B cell (primary cell): Measurements from ENCODE around the gene LHX4. TPM values are rescaled to one million over a fixed set of nuclear protein-coding genes. Genes with fewer than 3 reads are reported as not detected.

Source experiments
- ATAC-seq: fragments of 200-7000 bp; cut with Tn5 transposase; one replicate; pipeline ENCODE4 v1.10.0; 2021; ENCODE audit warnings: low read depth, mild to moderate bottlenecking, moderate number of reproducible peaks, moderate library complexity
- CTCF ChIA-PET: fragments of 350-600 bp; sonication (Branson Sonifier 250); formaldehyde crosslinking; loops from one replicate; lab custom pipeline; 2021; ENCODE audit warnings: antibody characterized with exemption, inconsistent platforms; lab: Charles Lee
- POLR2A ChIA-PET: fragments of 350-600 bp; sonication (Branson Sonifier 250); formaldehyde crosslinking; loops from one replicate; lab custom pipeline; 2021; ENCODE audit warnings: antibody characterized with exemption; lab: Charles Lee
- DNase-seq: peaks from one replicate; pipeline ENCODE4 v3.0.0; 2013
- H2AFZ ChIP-seq: 2 replicates; pipeline ENCODE4 v1.6.1; 2012; ENCODE audit warnings: mild to moderate bottlenecking, low read depth, low read length; ENCODE audit not compliant: insufficient read depth, poor library complexity, severe bottlenecking
- H3K27ac ChIP-seq, 2 donors: 1 replicate in 1 of 2; 2 replicates in 1 of 2; pipeline ENCODE4 v1.5.1; 2012 to 2013; ENCODE audit warnings: low read length in 2 of 2, mild to moderate bottlenecking in 2 of 2, moderate library complexity in 1 of 2
- H3K27me3 ChIP-seq, 4 experiments: fragments of 200-600 bp in 1 of 4; sonication (generic) in 1 of 4; replicated peaks in 1 of 4; 1 replicate in 2 of 4; 2 replicates in 2 of 4; pipeline versions ENCODE4 v1.6.1 to v1.7.0; 2013 to 2016; ENCODE audit warnings: low read length in 3 of 4, mild to moderate bottlenecking in 2 of 4, mixed read lengths in 1 of 4, moderate library complexity in 1 of 4; ENCODE audit not compliant: insufficient read depth in 4 of 4, control insufficient read depth in 3 of 4; ENCODE audit errors: control extremely low read depth in 1 of 4
- H3K36me3 ChIP-seq, 2 experiments: replicated peaks in 1 of 2; 1 replicate in 1 of 2; 2 replicates in 1 of 2; pipeline versions ENCODE4 v1.6.1 to v1.7.1; 2013; ENCODE audit warnings: low read length in 1 of 2; ENCODE audit not compliant: insufficient read depth in 2 of 2, control insufficient read depth in 1 of 2; ENCODE audit errors: control extremely low read depth in 1 of 2, extremely low read depth in 1 of 2
- H3K4me1 ChIP-seq, 2 donors: fragments of 200-600 bp in 1 of 2; sonication (generic) in 1 of 2; 1 replicate in 1 of 2; 2 replicates in 1 of 2; pipeline versions ENCODE4 v1.5.1 to v1.6.1; 2013 to 2017; ENCODE audit warnings: low read length in 2 of 2; ENCODE audit not compliant: control insufficient read depth in 2 of 2, insufficient read depth in 2 of 2
- H3K4me2 ChIP-seq: replicated peaks from 2 replicates; pipeline ENCODE3; 2012; ENCODE audit warnings: mild to moderate bottlenecking, low read depth, low read length; ENCODE audit not compliant: poor library complexity, severe bottlenecking
- H3K4me3 ChIP-seq, 5 experiments: fragments of 200-600 bp in 1 of 5; sonication (generic) in 1 of 5; 1 replicate in 3 of 5; 2 replicates in 2 of 5; pipeline versions ENCODE4 v1.5.1 to v1.7.0; 2011 to 2016; ENCODE audit warnings: low read length in 4 of 5, mild to moderate bottlenecking in 4 of 5, low read depth in 2 of 5, control low read depth in 1 of 5, moderate library complexity in 1 of 5; ENCODE audit not compliant: insufficient read depth in 1 of 5; ENCODE audit errors: control extremely low read depth in 1 of 5, extremely low read depth in 1 of 5
- H3K79me2 ChIP-seq: fragments of 200-600 bp; sonication (generic); one replicate; pipeline ENCODE4 v1.6.0; 2016; ENCODE audit warnings: low read length; ENCODE audit not compliant: control insufficient read depth, insufficient read depth
- H3K9ac ChIP-seq: fragments of 200-600 bp; sonication (generic); 2 replicates; pipeline ENCODE4 v1.6.1; 2017; ENCODE audit warnings: mild to moderate bottlenecking, low read length, moderate library complexity
- H3K9me3 ChIP-seq, 3 donors: one replicate each; pipeline versions ENCODE4 v1.6.1 to v1.7.1; 2013; ENCODE audit warnings: low read length in 2 of 3; ENCODE audit not compliant: control insufficient read depth in 2 of 3, insufficient read depth in 1 of 3; ENCODE audit errors: control extremely low read depth in 1 of 3
- H4K20me1 ChIP-seq: 2 replicates; pipeline ENCODE4 v1.6.0; 2012; ENCODE audit warnings: mild to moderate bottlenecking, low read length; ENCODE audit not compliant: insufficient read depth, control insufficient read depth, poor library complexity, severe bottlenecking
- H3K27ac Mint-ChIP-seq: one replicate; pipeline ENCODE4 v1.8.0; 2021; ENCODE audit warnings: mixed read lengths
- H3K27me3 Mint-ChIP-seq: one replicate; pipeline ENCODE4 v1.8.0; 2021; ENCODE audit warnings: mixed read lengths
- H3K4me1 Mint-ChIP-seq: one replicate; pipeline ENCODE4 v1.8.0; 2021; ENCODE audit warnings: mixed read lengths
- H3K4me3 Mint-ChIP-seq: one replicate; pipeline ENCODE4 v1.8.0; 2021; ENCODE audit warnings: mixed read lengths
- H3K9me3 Mint-ChIP-seq: one replicate; pipeline ENCODE4 v1.8.0; 2022; ENCODE audit warnings: mixed read lengths; ENCODE audit not compliant: insufficient read depth
- CTCF ChIP-seq: fragments of 200-600 bp; IDR thresholded peaks from one replicate; pipeline ENCODE4 v1.8.0; 2022; ENCODE audit warnings: antibody characterized with exemption, mild to moderate bottlenecking
- EZH2 ChIP-seq: IDR thresholded peaks from 2 replicates; pipeline ENCODE4 v1.6.1; 2012; ENCODE audit warnings: borderline replicate concordance, low read depth, mild to moderate bottlenecking, moderate library complexity, low read length; ENCODE audit not compliant: insufficient read depth, poor library complexity, severe bottlenecking
- WGBS: methylation state at CpG from one replicate; pipeline ENCODE4 v1.1.5; 2013; ENCODE audit warnings: missing lambda C conversion rate; ENCODE audit not compliant: insufficient coverage; 5-methylcytosine and 5-hydroxymethylcytosine counted together
- intact Hi-C: fragments of 100-400 bp; cut with micrococcal nuclease; formaldehyde crosslinking; loops from one replicate; pipeline ENCODE4 v1.10.0; 2022
- polyA plus RNA-seq: library from polyadenylated mRNA; depleted of rRNA; stranded (reverse); fragments of >200 nt; gene quantifications from 2 replicates; pipeline ENCODE4 v1.2.3, GENCODE V29; 2012
- total RNA-seq, 2 donors: library from RNA; stranded (reverse); fragments of 120-200 nt in 1 of 2; gene quantifications; 1 replicate in 1 of 2; 2 replicates in 1 of 2; pipeline versions ENCODE4 v1.2.3 to v1.2.4, GENCODE V29; 2013 to 2022

The LHX4 gene
- total and polyA plus RNA-seq, 2 donors (not counting 1 experiment from before 2014, with no cell fraction given) = not detected

GRCh38 chr1:180282401-180283044 lies 52.5 kb downstream of the LHX4 start:
- H3K27ac Mint-ChIP-seq = no peak overlapping the region
- peaks cover 0 to 7% of the 10 kb centered on the region in 2 donors for H3K4me1 ChIP-seq

More at GRCh38 chr1:180282401-180283044, 52.5 kb downstream of the LHX4 start:
- Histone ChIP-seq H3K9ac (no peak overlapping the region), H3K27me3 (no peaks in the 10 kb centered on the region), H3K27ac (no peak overlapping the region), H3K79me2 (no peaks in the 10 kb centered on the region), H3K36me3 (peaks cover 5 to 11% of the 10 kb centered on the region in 2 experiments), H3K4me3 (no peak overlapping the region), H4K20me1 (no peaks in the 10 kb centered on the region), H3K9me3 (no peaks in the 10 kb centered on the region), H3K4me2 (no peak overlapping the region), H2AFZ (no peak overlapping the region)
- ChIA-PET POLR2A (no interaction called here), CTCF (no interaction called here)
- Mint-ChIP-seq H3K4me3 (no peak overlapping the region), H3K4me1 (peaks cover 2% of the 10 kb centered on the region), H3K9me3 (no peaks in the 10 kb centered on the region), H3K27me3 (no peaks in the 10 kb centered on the region)
- intact Hi-C loops = no loop called here
- WGBS = 100% methylated on average over 1 of the region's 5 CpGs
- no peak for DNase-seq
- no peak for ATAC-seq
- TF ChIP-seq EZH2 = no peak
- TF ChIP-seq CTCF = no peak
